H9 (cell line): Measurements from ENCODE around the gene MARK4. TPM values are rescaled to one million over a fixed set of nuclear protein-coding genes. Genes with fewer than 3 reads are reported as not detected.

Experiments
- DNase-seq: peaks from one replicate; pipeline ENCODE4 v3.0.0-alpha.2; 2017
- H2AFZ ChIP-seq: one replicate; pipeline ENCODE4 v1.6.1; 2013; ENCODE audit warnings: mild to moderate bottlenecking, low read length, control low read depth, moderate library complexity
- H2AK5ac ChIP-seq: 2 replicates; pipeline ENCODE4 v1.6.1; 2013; ENCODE audit warnings: low read length, control low read depth, mixed read lengths; ENCODE audit not compliant: insufficient read length
- H2BK120ac ChIP-seq: one replicate; pipeline ENCODE4 v1.6.1; 2013; ENCODE audit warnings: low read depth, mild to moderate bottlenecking, low read length, control low read depth, inconsistent platforms; ENCODE audit not compliant: poor library complexity, severe bottlenecking
- H2BK12ac ChIP-seq: 2 replicates; pipeline ENCODE4 v1.6.1; 2013; ENCODE audit warnings: low read length, control low read depth, mixed read lengths, low read depth; ENCODE audit not compliant: insufficient read length
- H2BK15ac ChIP-seq: 2 replicates; pipeline ENCODE4 v1.6.1; 2013; ENCODE audit warnings: low read depth, low read length, control low read depth
- H2BK20ac ChIP-seq: one replicate; pipeline ENCODE4 v1.6.1; 2013; ENCODE audit warnings: low read depth, mild to moderate bottlenecking, low read length, control low read depth, inconsistent platforms; ENCODE audit not compliant: poor library complexity, severe bottlenecking
- H2BK5ac ChIP-seq: 2 replicates; pipeline ENCODE4 v1.6.1; 2013; ENCODE audit warnings: low read length, control low read depth, mixed read lengths; ENCODE audit not compliant: insufficient read length
- H3K14ac ChIP-seq: 2 replicates; pipeline ENCODE4 v1.6.1; 2013; ENCODE audit warnings: low read length, control low read depth; ENCODE audit not compliant: insufficient read depth
- H3K18ac ChIP-seq: 2 replicates; pipeline ENCODE4 v1.6.1; 2013; ENCODE audit warnings: low read depth, mild to moderate bottlenecking, mixed read lengths, low read length, control low read depth; ENCODE audit not compliant: insufficient read length
- H3K23ac ChIP-seq: 2 replicates; pipeline ENCODE4 v1.6.1; 2013; ENCODE audit warnings: low read length, control low read depth, mixed read lengths, low read depth; ENCODE audit not compliant: insufficient read length
- H3K23me2 ChIP-seq: 2 replicates; pipeline ENCODE4 v1.6.1; 2013; ENCODE audit warnings: low read depth, mild to moderate bottlenecking, mixed read lengths, low read length, control low read depth; ENCODE audit not compliant: insufficient read length, poor library complexity, severe bottlenecking
- H3K27ac ChIP-seq: 2 replicates; pipeline ENCODE4 v1.5.1; 2013; ENCODE audit warnings: low read length, control low read depth, mixed read lengths, low read depth; ENCODE audit not compliant: insufficient read length
- H3K27me3 ChIP-seq: 2 replicates; pipeline ENCODE4 v1.6.1; 2013; ENCODE audit warnings: low read length, control low read depth, inconsistent platforms; ENCODE audit not compliant: insufficient read depth
- H3K4ac ChIP-seq: 2 replicates; pipeline ENCODE4 v1.6.1; 2013; ENCODE audit warnings: low read depth, mild to moderate bottlenecking, control low read depth, inconsistent platforms, low read length, moderate library complexity
- H3K4me1 ChIP-seq: 2 replicates; pipeline ENCODE4 v1.6.1; 2013; ENCODE audit warnings: low read length, control low read depth, inconsistent platforms; ENCODE audit not compliant: insufficient read depth
- H3K4me2 ChIP-seq: 2 replicates; pipeline ENCODE4 v1.6.1; 2013; ENCODE audit warnings: low read length, control low read depth, mixed read lengths; ENCODE audit not compliant: insufficient read length, insufficient read depth
- H3K56ac ChIP-seq: 2 replicates; pipeline ENCODE4 v1.6.1; 2013; ENCODE audit warnings: low read depth, mild to moderate bottlenecking, mixed read lengths, low read length, control low read depth; ENCODE audit not compliant: insufficient read length
- H3K79me1 ChIP-seq: 2 replicates; pipeline ENCODE4 v1.6.1; 2013; ENCODE audit warnings: low read depth, mild to moderate bottlenecking, moderate library complexity, low read length, control low read depth, inconsistent platforms; ENCODE audit not compliant: insufficient read depth, poor library complexity, severe bottlenecking
- H3K79me2 ChIP-seq: 2 replicates; pipeline ENCODE4 v1.6.1; 2013; ENCODE audit warnings: low read length, control low read depth, inconsistent platforms; ENCODE audit not compliant: insufficient read depth
- H3K9ac ChIP-seq: 2 replicates; pipeline ENCODE4 v1.6.1; 2013; ENCODE audit warnings: low read length, control low read depth, mixed read lengths; ENCODE audit not compliant: insufficient read length; ENCODE audit errors: extremely low read depth
- H3K9me3 ChIP-seq: one replicate; pipeline ENCODE4 v1.6.1; 2013; ENCODE audit warnings: low read depth, low read length, inconsistent platforms; ENCODE audit not compliant: control insufficient read depth
- H3T11ph ChIP-seq: one replicate; pipeline ENCODE4 v1.6.1; 2013; ENCODE audit warnings: mild to moderate bottlenecking, low read length, control low read depth, inconsistent platforms
- H4K20me1 ChIP-seq: one replicate; pipeline ENCODE4 v1.6.1; 2013; ENCODE audit not compliant: control insufficient read depth, insufficient read length, insufficient read depth
- H4K5ac ChIP-seq: 2 replicates; pipeline ENCODE4 v1.6.1; 2013; ENCODE audit warnings: low read depth, mild to moderate bottlenecking, mixed read lengths, low read length, control low read depth; ENCODE audit not compliant: insufficient read length
- H4K8ac ChIP-seq: replicated peaks from 2 replicates; pipeline ENCODE4 v1.6.1; 2013; ENCODE audit warnings: low read length, control low read depth, mixed read lengths, low read depth; ENCODE audit not compliant: insufficient read length
- H4K91ac ChIP-seq: 2 replicates; pipeline ENCODE4 v1.6.1; 2013; ENCODE audit warnings: low read depth, mild to moderate bottlenecking, moderate library complexity, mixed read lengths, low read length, control low read depth; ENCODE audit not compliant: insufficient read length
- H3K27ac Mint-ChIP-seq, 3 experiments: 2 replicates in 2 of 3; 3 replicates in 1 of 3; pipeline ENCODE4 v1.8.0; 2020 to 2021; ENCODE audit warnings: mixed read lengths in 3 of 3, mild to moderate bottlenecking in 1 of 3, moderate library complexity in 1 of 3
- H3K27me3 Mint-ChIP-seq: 2 replicates; pipeline ENCODE4 v1.8.0; 2021; ENCODE audit warnings: low read depth, mild to moderate bottlenecking, moderate library complexity, mixed read lengths
- H3K36me3 Mint-ChIP-seq, 3 experiments: 2 replicates in 2 of 3; 3 replicates in 1 of 3; pipeline ENCODE4 v1.8.0; 2020 to 2021; ENCODE audit warnings: low read depth in 3 of 3, mixed read lengths in 3 of 3; ENCODE audit not compliant: insufficient read depth in 1 of 3
- H3K4me1 Mint-ChIP-seq, 2 experiments: 2 replicates each; pipeline ENCODE4 v1.8.0; 2020; ENCODE audit warnings: mixed read lengths in 2 of 2
- H3K4me3 Mint-ChIP-seq, 2 experiments: 2 replicates in 1 of 2; 3 replicates in 1 of 2; pipeline ENCODE4 v1.8.0; 2020 to 2021; ENCODE audit warnings: mild to moderate bottlenecking in 2 of 2, mixed read lengths in 2 of 2, moderate library complexity in 1 of 2
- H3K9me3 Mint-ChIP-seq, 2 experiments: 2 replicates in 1 of 2; 3 replicates in 1 of 2; pipeline ENCODE4 v1.8.0; 2020; ENCODE audit warnings: mild to moderate bottlenecking in 2 of 2, mixed read lengths in 2 of 2, moderate library complexity in 1 of 2
- CTCF ChIP-seq: fragments of 200-600 bp; sonication (generic); conservative IDR thresholded peaks from 3 replicates; pipeline ENCODE4 v1.8.0; 2021; ENCODE audit warnings: antibody characterized with exemption, mild to moderate bottlenecking
- WGBS: extraction: QIAGEN DNeasy Blood & Tissue Kit; methylation state at CpG from one replicate; pipeline ENCODE4 v1.1.7; 2013; ENCODE audit warnings: missing lambda C conversion rate, low lambda C conversion rate, mixed read lengths; ENCODE audit not compliant: insufficient read length; ENCODE audit errors: extremely low coverage; 5-methylcytosine and 5-hydroxymethylcytosine counted together
- total RNA-seq: library from RNA; stranded (reverse); gene quantifications from 2 replicates; pipeline ENCODE4 v1.2.1, GENCODE V29; 2021

The MARK4 gene
- total RNA-seq, 1 experiment from 2014 or later: 44.7 TPM

DNA sequence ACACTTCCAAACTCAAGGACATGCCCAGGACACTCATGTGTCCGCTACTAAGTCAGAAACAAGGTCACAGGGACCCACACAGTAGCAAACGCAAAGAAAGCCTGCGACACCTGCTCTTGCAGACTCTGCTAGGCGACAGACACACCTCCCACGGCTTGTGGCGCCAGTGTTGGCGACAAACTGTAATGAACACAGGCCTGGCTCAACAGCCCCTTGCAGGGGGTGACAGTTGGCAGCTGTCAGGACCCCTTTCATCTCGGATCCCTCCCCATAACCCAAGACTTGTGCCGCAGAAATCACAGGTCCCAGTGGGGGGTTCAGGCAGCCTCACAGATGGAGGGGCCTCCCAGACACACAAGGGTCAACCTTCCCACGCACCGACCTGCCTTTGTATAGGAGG is 71.2 kb downstream of the MARK4 start:
- H3K36me3 Mint-ChIP-seq: no peaks in the 10 kb centered on the region
- DNase-seq: no peak
- peaks cover 54% of the 10 kb centered on the region for H3K27me3 Mint-ChIP-seq
- Histone ChIP-seq H4K91ac (no peak overlapping the region), H3K27ac (no peak overlapping the region), H2BK5ac (no peak overlapping the region), H2AK5ac (no peak overlapping the region), H3K23ac (no peak overlapping the region), H3K9me3 (no peaks in the 10 kb centered on the region), H3K27me3 (no peaks in the 10 kb centered on the region), H3K23me2 (no peaks in the 10 kb centered on the region), H2AFZ (no peak overlapping the region), H3K4ac (no peak overlapping the region), H4K20me1 (no peaks in the 10 kb centered on the region), H3K56ac (no peak overlapping the region), H2BK15ac (no peak overlapping the region), H2BK20ac (no peak overlapping the region), H2BK120ac (no peak overlapping the region), H3K4me1 (no peaks in the 10 kb centered on the region), H4K8ac (no peak overlapping the region), H2BK12ac (no peak overlapping the region), H3K18ac (no peak overlapping the region), H3K79me2 (no peaks in the 10 kb centered on the region), H3K4me2 (no peak overlapping the region), H3K14ac (no peak overlapping the region), H4K5ac (no peak overlapping the region), H3K79me1 (no peaks in the 10 kb centered on the region), H3T11ph (no peak overlapping the region), H3K9ac (no peak overlapping the region)
- peak overlapping the region in 1 of 3 experiments; percentile 80; a peak in 1 of 7 replicates for H3K27ac Mint-ChIP-seq
- TF ChIP-seq CTCF: no peak
- no peaks in the 10 kb centered on the region; a peak in 1 of 5 replicates for H3K9me3 Mint-ChIP-seq
- WGBS: no CpG with 5 or more reads among the region's 11 CpGs
- H3K4me1 Mint-ChIP-seq: peaks cover 15 to 28% of the 10 kb centered on the region in 2 experiments
- no peak overlapping the region for H3K4me3 Mint-ChIP-seq
